ENCODE measurements around the gene CALB2.

The CALB2 gene

DNA sequence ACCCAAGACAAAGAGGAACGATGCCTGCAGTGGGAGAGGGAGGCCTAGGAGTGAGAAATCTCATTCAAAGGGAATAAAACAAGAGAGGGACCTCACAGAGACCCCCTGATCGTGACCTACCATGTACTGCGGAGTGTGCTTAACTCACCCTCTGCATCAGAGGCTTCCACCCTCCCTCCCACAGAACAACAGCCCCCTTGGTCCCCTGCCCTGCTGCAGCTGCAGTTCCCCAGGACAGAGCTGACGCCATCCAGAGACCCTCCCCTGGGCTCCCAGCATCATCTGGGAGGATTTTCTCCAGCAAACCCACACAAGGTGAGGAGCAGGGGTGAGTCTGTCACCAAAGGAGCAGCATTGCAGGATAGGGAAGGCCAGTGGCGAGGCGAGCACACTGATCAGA lies 43.5 kb downstream of the CALB2 start:
- no peak overlapping the region for H3K27ac ChIP-seq (ENCODE audit: low read depth, low read length)
- H3F3A ChIP-seq (ENCODE audit: insufficient read depth), result no peaks in the 10 kb centered on the region
- TF ChIP-seq, protein P1, sequence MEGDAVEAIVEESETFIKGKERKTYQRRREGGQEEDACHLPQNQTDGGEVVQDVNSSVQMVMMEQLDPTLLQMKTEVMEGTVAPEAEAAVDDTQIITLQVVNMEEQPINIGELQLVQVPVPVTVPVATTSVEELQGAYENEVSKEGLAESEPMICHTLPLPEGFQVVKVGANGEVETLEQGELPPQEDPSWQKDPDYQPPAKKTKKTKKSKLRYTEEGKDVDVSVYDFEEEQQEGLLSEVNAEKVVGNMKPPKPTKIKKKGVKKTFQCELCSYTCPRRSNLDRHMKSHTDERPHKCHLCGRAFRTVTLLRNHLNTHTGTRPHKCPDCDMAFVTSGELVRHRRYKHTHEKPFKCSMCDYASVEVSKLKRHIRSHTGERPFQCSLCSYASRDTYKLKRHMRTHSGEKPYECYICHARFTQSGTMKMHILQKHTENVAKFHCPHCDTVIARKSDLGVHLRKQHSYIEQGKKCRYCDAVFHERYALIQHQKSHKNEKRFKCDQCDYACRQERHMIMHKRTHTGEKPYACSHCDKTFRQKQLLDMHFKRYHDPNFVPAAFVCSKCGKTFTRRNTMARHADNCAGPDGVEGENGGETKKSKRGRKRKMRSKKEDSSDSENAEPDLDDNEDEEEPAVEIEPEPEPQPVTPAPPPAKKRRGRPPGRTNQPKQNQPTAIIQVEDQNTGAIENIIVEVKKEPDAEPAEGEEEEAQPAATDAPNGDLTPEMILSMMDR (IDR thresholded peaks at IDR 0.05; ENCODE audit: insufficient read depth, low read length, poor library complexity, severe bottlenecking), result no peak
- no peak for TF ChIP-seq EZH2phosphoT487 (conservative IDR thresholded peaks at IDR 0.05; ENCODE audit: low read length)
- no peak overlapping the region for H3K9ac ChIP-seq (ENCODE audit: low read length)
- no peaks in the 10 kb centered on the region for H3K79me2 ChIP-seq (ENCODE audit: insufficient read depth, low read length)
- H3K36me3 ChIP-seq (ENCODE audit: low read length), result no peaks in the 10 kb centered on the region
- no peak overlapping the region for H2AFZ ChIP-seq (ENCODE audit: low read depth, low read length, severe bottlenecking)
- no peaks in the 10 kb centered on the region for H3K9me3 ChIP-seq (ENCODE audit: insufficient read depth, low read length)
- H4K20me1 ChIP-seq (ENCODE audit: low read depth, low read length), result no peaks in the 10 kb centered on the region
- no peaks in the 10 kb centered on the region for H3K27me3 ChIP-seq (ENCODE audit: low read length)
- no peak overlapping the region for H3K4me3 ChIP-seq (ENCODE audit: insufficient read depth, low read length, poor library complexity, severe bottlenecking)
- H3K9me2 ChIP-seq (replicated peaks; ENCODE audit: insufficient read depth, low read length), result no peaks in the 10 kb centered on the region
- no peak overlapping the region for H3K4me2 ChIP-seq (ENCODE audit: low read depth, low read length, poor library complexity, severe bottlenecking)

DNA sequence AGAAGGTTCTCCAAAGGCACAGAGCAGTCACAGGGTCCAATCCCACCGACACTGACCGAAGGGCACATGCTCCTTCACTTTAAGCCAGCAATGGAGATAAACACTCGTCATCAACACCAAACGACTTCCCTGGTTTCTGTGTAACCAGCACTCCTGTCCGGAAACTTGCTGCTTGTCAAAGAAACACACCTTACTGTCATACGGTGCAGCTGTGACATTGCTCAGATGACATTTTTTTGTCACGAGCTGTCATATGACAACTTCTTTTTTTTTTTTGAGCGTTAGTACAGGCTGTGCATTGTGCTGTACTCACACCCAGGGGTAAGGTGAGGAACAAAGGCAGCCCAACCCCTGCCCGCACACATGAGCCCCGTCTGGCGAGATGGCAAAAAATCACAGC lies 44.2 kb downstream of the CALB2 start:
- Histone ChIP-seq H3K36me3 (ENCODE audit: low read length) (no peaks in the 10 kb centered on the region), H3K9me3 (ENCODE audit: insufficient read depth, low read length) (no peaks in the 10 kb centered on the region), H3K4me3 (ENCODE audit: insufficient read depth, low read length, poor library complexity, severe bottlenecking) (no peak overlapping the region), H4K20me1 (ENCODE audit: low read depth, low read length) (no peaks in the 10 kb centered on the region), H3K79me2 (ENCODE audit: insufficient read depth, low read length) (no peaks in the 10 kb centered on the region), H3F3A (ENCODE audit: insufficient read depth) (no peaks in the 10 kb centered on the region), H3K9ac (ENCODE audit: low read length) (no peak overlapping the region), H3K4me2 (ENCODE audit: low read depth, low read length, poor library complexity, severe bottlenecking) (no peak overlapping the region), H3K27ac (ENCODE audit: low read depth, low read length) (no peak overlapping the region), H2AFZ (ENCODE audit: low read depth, low read length, severe bottlenecking) (no peak overlapping the region), H3K9me2 (replicated peaks; ENCODE audit: insufficient read depth, low read length) (no peaks in the 10 kb centered on the region), H3K27me3 (ENCODE audit: low read length) (no peaks in the 10 kb centered on the region)
- TF ChIP-seq, protein P1 (IDR thresholded peaks at IDR 0.05; ENCODE audit: insufficient read depth, low read length, poor library complexity, severe bottlenecking), result no peak
- no peak for TF ChIP-seq EZH2phosphoT487 (conservative IDR thresholded peaks at IDR 0.05; ENCODE audit: low read length)

DNA sequence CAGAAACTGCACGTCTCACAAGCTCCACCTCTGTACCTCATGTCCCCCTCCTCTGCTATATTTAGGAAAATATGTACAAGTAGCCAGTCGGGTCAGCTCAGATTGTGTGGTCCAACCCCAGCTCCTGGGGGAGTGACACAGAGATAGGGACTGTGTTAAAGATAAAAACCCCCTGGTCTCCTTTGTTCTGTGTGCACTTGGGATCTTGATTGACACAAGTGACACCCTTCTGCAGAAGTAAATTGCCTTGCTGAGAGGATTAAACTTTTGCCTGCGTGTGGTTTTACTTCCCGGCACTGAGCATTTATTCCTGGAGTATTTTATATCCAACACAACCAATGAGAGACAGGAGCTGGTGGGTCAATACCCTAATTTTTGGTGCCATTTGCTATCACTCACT lies 45.8 kb downstream of the CALB2 start:
- no peak overlapping the region for H3K9ac ChIP-seq (ENCODE audit: low read length)
- H3K27ac ChIP-seq (ENCODE audit: low read depth, low read length), result no peak overlapping the region
- H3K4me2 ChIP-seq (ENCODE audit: low read depth, low read length, poor library complexity, severe bottlenecking), result no peak overlapping the region
- no peaks in the 10 kb centered on the region for H3K9me2 ChIP-seq (replicated peaks; ENCODE audit: insufficient read depth, low read length)
- H3K4me3 ChIP-seq (ENCODE audit: insufficient read depth, low read length, poor library complexity, severe bottlenecking), result no peak overlapping the region
- H3K27me3 ChIP-seq (ENCODE audit: low read length), result no peaks in the 10 kb centered on the region
- no peak overlapping the region for H2AFZ ChIP-seq (ENCODE audit: low read depth, low read length, severe bottlenecking)
- H4K20me1 ChIP-seq (ENCODE audit: low read depth, low read length), result no peaks in the 10 kb centered on the region
- H3K36me3 ChIP-seq (ENCODE audit: low read length), result no peaks in the 10 kb centered on the region
- no peaks in the 10 kb centered on the region for H3K9me3 ChIP-seq (ENCODE audit: insufficient read depth, low read length)
- H3K79me2 ChIP-seq (ENCODE audit: insufficient read depth, low read length), result no peaks in the 10 kb centered on the region
- TF ChIP-seq, protein P1 (IDR thresholded peaks at IDR 0.05; ENCODE audit: insufficient read depth, low read length, poor library complexity, severe bottlenecking), result no peak
- TF ChIP-seq EZH2phosphoT487 (conservative IDR thresholded peaks at IDR 0.05; ENCODE audit: low read length), result no peak
- H3F3A ChIP-seq (ENCODE audit: insufficient read depth), result no peaks in the 10 kb centered on the region

All from SU-DHL-6 (cell line).